ENCODE data around the gene TOR2A.
A peak's percentile ranks its signal among the peaks of the same experiment; 100 is the strongest.

The TOR2A gene

DNA sequence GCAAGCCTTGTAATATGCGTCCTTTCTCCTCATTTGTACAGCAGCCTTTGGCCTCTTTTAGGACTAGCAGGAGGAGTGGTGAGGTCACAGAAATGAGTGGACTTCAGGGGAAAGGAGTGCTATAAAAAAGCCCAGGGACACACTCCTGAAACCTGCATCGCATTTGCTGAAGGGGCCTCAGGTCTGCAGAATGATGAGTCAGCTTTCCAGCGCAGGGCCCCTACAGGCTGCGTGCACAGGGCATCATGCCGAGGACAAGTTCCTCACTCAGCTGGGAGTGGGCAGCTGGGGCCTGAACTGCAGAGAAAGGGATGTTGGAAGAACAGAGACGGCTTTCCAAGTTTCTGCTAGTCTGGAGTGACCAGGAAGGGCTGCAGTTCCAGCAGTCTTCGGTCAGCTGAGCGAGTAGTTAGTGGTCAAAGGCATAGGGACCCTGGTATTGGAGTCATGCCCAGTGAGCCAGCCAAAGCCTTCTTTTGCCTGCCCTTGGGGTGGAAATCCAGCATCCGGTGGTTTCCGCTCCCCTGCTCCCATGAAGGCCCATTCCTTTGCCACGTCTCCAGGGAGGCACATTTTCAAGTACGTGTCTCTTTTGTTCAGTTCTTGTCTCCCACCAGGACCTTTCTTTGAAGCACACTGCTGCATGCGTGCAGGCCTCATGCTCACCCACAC lies 45.6 kb downstream of the TOR2A start:
- Histone ChIP-seq H3K27me3 (replicated peaks in 2 of 5; ENCODE audit: control insufficient read depth in 4 of 5, insufficient read depth in 5 of 5, low read length in 4 of 5) (no peaks in the 10 kb centered on the region), H3K9me3 (ENCODE audit: control extremely low read depth in 1 of 5, control insufficient read depth in 4 of 5, insufficient read depth in 2 of 5, low read depth in 1 of 5, low read length in 4 of 5) (no peaks in the 10 kb centered on the region)
- POLR2A ChIA-PET, result no interaction called here

DNA sequence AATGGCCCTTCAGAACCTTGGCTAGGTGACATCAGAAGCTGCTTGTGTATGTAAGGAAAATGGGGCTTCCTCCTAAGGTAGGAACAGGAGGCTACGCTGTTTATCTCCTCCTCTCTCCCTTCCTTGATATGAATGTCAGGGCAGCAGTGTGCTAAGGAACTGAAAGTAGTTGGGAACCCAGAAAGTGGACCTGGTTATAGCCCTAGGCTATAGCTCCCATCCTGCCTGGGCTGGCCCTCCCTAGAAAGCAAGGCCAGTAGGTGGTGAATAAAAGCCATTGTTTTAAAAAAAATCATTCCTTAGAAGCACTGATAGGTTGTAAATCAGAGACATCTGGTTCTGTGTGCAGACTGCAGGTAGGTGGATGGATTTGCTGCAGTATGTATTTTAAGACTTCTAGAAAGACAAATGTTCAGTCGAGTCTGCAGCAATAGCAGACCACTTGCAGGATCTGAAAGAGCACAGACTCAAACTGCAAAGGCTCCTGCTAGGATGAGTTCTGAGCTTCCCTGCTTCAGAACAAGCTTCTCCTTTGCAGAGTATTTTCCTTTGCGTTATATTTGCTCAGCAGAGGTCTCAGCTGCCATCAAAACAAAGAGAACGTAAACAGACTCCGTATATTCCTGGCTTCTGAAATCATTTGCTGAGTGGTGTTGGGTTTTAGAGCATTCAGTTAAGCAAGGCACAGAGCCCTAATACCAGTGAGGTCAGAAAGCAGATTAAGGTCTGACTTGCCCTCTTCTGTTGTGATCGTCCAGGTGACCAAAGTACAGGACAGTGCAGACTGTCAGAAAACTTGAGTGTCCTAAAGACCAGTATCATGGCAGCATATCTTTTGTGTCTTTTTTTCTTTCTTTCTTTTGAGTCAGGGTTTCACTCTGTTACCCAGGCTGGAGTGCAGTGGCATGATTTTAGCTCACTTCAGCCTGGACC lies 48.4 kb downstream of the TOR2A start:
- Histone ChIP-seq H3K9me3 (ENCODE audit: control extremely low read depth in 1 of 5, control insufficient read depth in 4 of 5, insufficient read depth in 2 of 5, low read depth in 1 of 5, low read length in 4 of 5) (no peaks in the 10 kb centered on the region), H3K36me3 (ENCODE audit: control insufficient read depth in 4 of 4, insufficient read depth in 4 of 4, low read length in 3 of 4) (peaks cover 0 to 12% (median 0%) of the 10 kb centered on the region in 4 experiments), H3K4me3 (ENCODE audit: control insufficient read depth in 1 of 7, extremely low read depth in 1 of 7, insufficient read depth in 4 of 7, low read depth in 2 of 7, low read length in 6 of 7) (no peak overlapping the region), H3K27ac (ENCODE audit: insufficient read depth in 1 of 2, low read depth in 1 of 2, low read length in 2 of 2, poor library complexity in 1 of 2, severe bottlenecking in 2 of 2) (no peak overlapping the region), H3K4me1 (ENCODE audit: control extremely low read depth in 1 of 4, control insufficient read depth in 4 of 4, insufficient read depth in 4 of 4, low read length in 3 of 4) (no peaks in the 10 kb centered on the region), H3K27me3 (replicated peaks in 2 of 5; ENCODE audit: control insufficient read depth in 4 of 5, insufficient read depth in 5 of 5, low read length in 4 of 5) (no peaks in the 10 kb centered on the region)
- 93% methylated on average over 6 of the region's 6 CpGs for WGBS (ENCODE audit: insufficient coverage)
- POLR2A ChIA-PET, result no interaction called here
- no peak for DNase-seq
- CTCF ChIA-PET, result interaction anchor here (0.9 to 1.0 kb wide), 2 partner anchors 33 to 234 kb away, joined by 3 read pairs; no protein-coding TSS in a partner anchor

More for the DNA sequence above, 45.6 kb downstream of the TOR2A start:
- WGBS (ENCODE audit: insufficient coverage), result 90% methylated on average over 11 of the region's 13 CpGs
- H3K4me1 ChIP-seq (ENCODE audit: control extremely low read depth in 1 of 4, control insufficient read depth in 4 of 4, insufficient read depth in 4 of 4, low read length in 3 of 4), result no peaks in the 10 kb centered on the region
- H3K4me3 ChIP-seq (ENCODE audit: control insufficient read depth in 1 of 7, extremely low read depth in 1 of 7, insufficient read depth in 4 of 7, low read depth in 2 of 7, low read length in 6 of 7), result no peak overlapping the region
- CTCF ChIA-PET, result interaction anchor here (1.0 to 1.4 kb wide), 2 partner anchors 10 to 22 kb away, joined by 3 read pairs; no protein-coding TSS in a partner anchor
- no peak overlapping the region for H3K27ac ChIP-seq (ENCODE audit: insufficient read depth in 1 of 2, low read depth in 1 of 2, low read length in 2 of 2, poor library complexity in 1 of 2, severe bottlenecking in 2 of 2)
- peak in 1 of 3 donors; percentile 13 for DNase-seq
- H3K36me3 ChIP-seq (ENCODE audit: control insufficient read depth in 4 of 4, insufficient read depth in 4 of 4, low read length in 3 of 4), result peaks cover 0 to 6% (median 0%) of the 10 kb centered on the region in 4 experiments

DNA sequence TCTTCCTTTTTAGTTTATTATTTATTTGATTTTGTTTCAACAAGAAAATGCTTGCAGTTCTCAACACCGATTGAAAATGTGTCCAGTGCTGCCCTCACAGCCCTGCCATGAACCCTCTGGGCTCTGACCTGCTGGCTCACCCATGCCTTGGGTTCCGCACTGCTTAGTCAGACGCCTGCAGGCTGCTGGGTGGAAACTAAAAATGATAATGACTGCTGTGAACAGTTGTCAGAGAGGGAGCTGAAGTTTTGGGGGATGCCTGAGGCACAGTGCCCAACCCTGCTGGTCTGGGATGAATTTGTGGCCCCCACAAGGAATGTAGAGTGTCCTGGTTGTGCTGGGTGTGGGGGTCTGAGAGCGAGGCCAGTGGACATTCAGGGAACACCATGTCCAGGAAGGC lies 50.5 kb downstream of the TOR2A start:
- WGBS (ENCODE audit: insufficient coverage), result 100% methylated on average over 4 of the region's 4 CpGs

DNA sequence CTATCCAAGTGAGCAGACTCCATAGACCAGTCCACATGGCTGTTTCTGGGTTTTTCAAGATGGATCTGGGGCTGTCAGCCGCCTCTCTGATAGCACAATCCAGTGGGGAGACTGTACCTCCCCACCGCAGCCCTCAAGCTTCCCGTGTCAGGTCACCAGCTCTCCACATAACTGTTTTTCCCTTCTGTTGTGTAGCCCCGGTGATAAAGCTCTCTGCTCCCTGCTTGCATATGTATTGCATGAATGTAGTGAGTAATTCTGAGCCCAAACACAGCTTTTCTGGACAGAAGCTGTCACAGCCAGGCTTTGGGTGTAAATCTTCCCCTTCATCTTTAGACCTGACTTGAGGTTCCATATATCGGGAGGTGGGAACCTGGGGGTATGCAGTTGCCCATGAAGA lies 51.4 kb downstream of the TOR2A start:
- H3K27me3 ChIP-seq (replicated peaks in 2 of 5; ENCODE audit: control insufficient read depth in 4 of 5, insufficient read depth in 5 of 5, low read length in 4 of 5), result no peaks in the 10 kb centered on the region
- CTCF ChIA-PET, result no interaction called here

More for the DNA sequence above, 50.5 kb downstream of the TOR2A start:
- Histone ChIP-seq H3K9me3 (ENCODE audit: control extremely low read depth in 1 of 5, control insufficient read depth in 4 of 5, insufficient read depth in 2 of 5, low read depth in 1 of 5, low read length in 4 of 5) (no peaks in the 10 kb centered on the region), H3K27me3 (replicated peaks in 2 of 5; ENCODE audit: control insufficient read depth in 4 of 5, insufficient read depth in 5 of 5, low read length in 4 of 5) (no peaks in the 10 kb centered on the region), H3K4me3 (ENCODE audit: control insufficient read depth in 1 of 7, extremely low read depth in 1 of 7, insufficient read depth in 4 of 7, low read depth in 2 of 7, low read length in 6 of 7) (no peak overlapping the region), H3K27ac (ENCODE audit: insufficient read depth in 1 of 2, low read depth in 1 of 2, low read length in 2 of 2, poor library complexity in 1 of 2, severe bottlenecking in 2 of 2) (no peak overlapping the region), H3K4me1 (ENCODE audit: control extremely low read depth in 1 of 4, control insufficient read depth in 4 of 4, insufficient read depth in 4 of 4, low read length in 3 of 4) (no peaks in the 10 kb centered on the region), H3K36me3 (ENCODE audit: control insufficient read depth in 4 of 4, insufficient read depth in 4 of 4, low read length in 3 of 4) (peaks cover 0 to 9% (median 4%) of the 10 kb centered on the region in 4 experiments)
- DNase-seq, result no peak
- CTCF ChIA-PET, result interaction anchor here (1.2 kb wide), 1 partner anchor 58 kb away, joined by 3 read pairs; no protein-coding TSS in a partner anchor
- POLR2A ChIA-PET, result no interaction called here

DNA sequence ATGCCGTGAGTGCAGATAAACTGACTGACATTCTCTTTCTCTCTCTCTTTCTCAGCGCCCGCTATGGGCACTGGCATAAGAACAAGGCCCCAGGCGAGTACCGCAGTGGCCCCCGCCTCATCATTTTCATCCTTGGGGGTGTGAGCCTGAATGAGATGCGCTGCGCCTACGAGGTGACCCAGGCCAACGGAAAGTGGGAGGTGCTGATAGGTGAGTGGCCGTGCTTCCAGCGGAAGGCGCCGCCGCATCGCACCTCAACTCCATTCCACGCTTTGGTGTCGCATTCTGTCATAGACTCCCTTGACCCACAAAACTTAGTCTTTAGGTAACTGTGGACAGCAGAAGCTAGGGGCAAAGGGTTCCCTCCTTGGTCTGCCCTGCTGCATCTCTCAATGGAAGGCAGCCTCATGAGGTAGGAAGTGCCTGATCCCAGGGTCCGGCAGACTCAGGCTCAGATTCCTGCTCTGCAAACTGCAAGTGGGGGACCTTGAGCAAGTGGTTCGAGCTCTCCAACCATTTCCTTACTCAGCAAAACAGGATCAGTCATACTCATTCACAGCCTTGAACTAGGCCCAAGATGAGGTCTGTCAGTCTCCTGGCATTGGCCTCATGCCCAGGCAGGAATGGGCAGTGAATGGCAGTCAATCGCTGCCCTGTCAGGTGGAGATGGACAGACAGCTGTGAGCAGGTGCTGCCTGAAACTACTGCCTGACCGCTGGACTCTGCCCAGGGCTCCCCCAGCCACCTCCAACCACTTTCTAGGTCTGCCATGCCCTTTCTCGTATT lies 52.5 kb downstream of the TOR2A start:
- no peaks in the 10 kb centered on the region for H3K9me3 ChIP-seq (ENCODE audit: control extremely low read depth in 1 of 5, control insufficient read depth in 4 of 5, insufficient read depth in 2 of 5, low read depth in 1 of 5, low read length in 4 of 5)
- H3K4me3 ChIP-seq (ENCODE audit: control insufficient read depth in 1 of 7, extremely low read depth in 1 of 7, insufficient read depth in 4 of 7, low read depth in 2 of 7, low read length in 6 of 7), result no peak overlapping the region
- ChIA-PET CTCF (no interaction called here), POLR2A (no interaction called here)
- no peaks in the 10 kb centered on the region for H3K27me3 ChIP-seq (replicated peaks in 2 of 5; ENCODE audit: control insufficient read depth in 4 of 5, insufficient read depth in 5 of 5, low read length in 4 of 5)
- no peaks in the 10 kb centered on the region for H3K4me1 ChIP-seq (ENCODE audit: control extremely low read depth in 1 of 4, control insufficient read depth in 4 of 4, insufficient read depth in 4 of 4, low read length in 3 of 4)
- DNase-seq, result no peak
- WGBS (ENCODE audit: insufficient coverage), result 94% methylated on average over 16 of the region's 23 CpGs
- peaks cover 0 to 16% (median 4%) of the 10 kb centered on the region in 4 experiments for H3K36me3 ChIP-seq (ENCODE audit: control insufficient read depth in 4 of 4, insufficient read depth in 4 of 4, low read length in 3 of 4)
- no peak overlapping the region for H3K27ac ChIP-seq (ENCODE audit: insufficient read depth in 1 of 2, low read depth in 1 of 2, low read length in 2 of 2, poor library complexity in 1 of 2, severe bottlenecking in 2 of 2)

More for the DNA sequence above, 51.4 kb downstream of the TOR2A start:
- no peak for DNase-seq
- Histone ChIP-seq H3K4me1 (ENCODE audit: control extremely low read depth in 1 of 4, control insufficient read depth in 4 of 4, insufficient read depth in 4 of 4, low read length in 3 of 4) (no peaks in the 10 kb centered on the region), H3K9me3 (ENCODE audit: control extremely low read depth in 1 of 5, control insufficient read depth in 4 of 5, insufficient read depth in 2 of 5, low read depth in 1 of 5, low read length in 4 of 5) (no peaks in the 10 kb centered on the region), H3K4me3 (ENCODE audit: control insufficient read depth in 1 of 7, extremely low read depth in 1 of 7, insufficient read depth in 4 of 7, low read depth in 2 of 7, low read length in 6 of 7) (no peak overlapping the region), H3K36me3 (ENCODE audit: control insufficient read depth in 4 of 4, insufficient read depth in 4 of 4, low read length in 3 of 4) (peaks cover 0 to 12% (median 4%) of the 10 kb centered on the region in 4 experiments), H3K27ac (ENCODE audit: insufficient read depth in 1 of 2, low read depth in 1 of 2, low read length in 2 of 2, poor library complexity in 1 of 2, severe bottlenecking in 2 of 2) (no peak overlapping the region)
- 98% methylated on average over 5 of the region's 5 CpGs for WGBS (ENCODE audit: insufficient coverage)
- POLR2A ChIA-PET, result no interaction called here

All from common myeloid progenitor, CD34-positive (primary cell).